Transverse colon (tissue), 4 donors: Measurements from ENCODE around the gene GLUD1. TPM values are rescaled to one million over a fixed set of nuclear protein-coding genes. Genes with fewer than 3 reads are reported as not detected.
"Not testable (repeated sequence)": the region's sequence is repeated elsewhere in the genome, so short reads cannot be mapped to it uniquely, and the experiment has no call there.

Experiments
- DNase-seq: peaks from one replicate; pipeline ENCODE4 v3.0.0-alpha.2; 2019
- H3K27ac ChIP-seq, 4 donors: fragments of 200-600 bp; sonication (generic); 2 replicates each; pipeline ENCODE4 v1.5.1; 2016 to 2018; ENCODE audit warnings: inconsistent platforms in 4 of 4
- H3K27me3 ChIP-seq: fragments of 200-600 bp; sonication (generic); 2 replicates; pipeline ENCODE4 v1.5.1; 2017; ENCODE audit warnings: inconsistent platforms
- H3K36me3 ChIP-seq, 4 donors: fragments of 200-600 bp; sonication (generic); 2 replicates each; pipeline ENCODE4 v1.5.1; 2017 to 2019; ENCODE audit warnings: inconsistent platforms in 4 of 4
- H3K4me1 ChIP-seq, 4 donors: fragments of 200-600 bp; sonication (generic); 2 replicates each; pipeline ENCODE4 v1.5.1; 2017 to 2020; ENCODE audit warnings: inconsistent platforms in 4 of 4
- H3K4me3 ChIP-seq, 4 donors: fragments of 200-600 bp; sonication (generic); 1 replicate in 1 of 4; 2 replicates in 3 of 4; pipeline versions ENCODE4 v1.5.1 to v1.6.1; 2017 to 2019; ENCODE audit warnings: inconsistent platforms in 4 of 4
- H3K9me3 ChIP-seq, 2 donors: fragments of 200-600 bp; sonication (generic); 2 replicates each; pipeline ENCODE4 v1.5.1; 2017 to 2019; ENCODE audit warnings: inconsistent platforms in 2 of 2
- EP300 ChIP-seq: sonication (generic); formaldehyde crosslinking; IDR thresholded peaks from one replicate; pipeline ENCODE4 v1.6.1; 2017; ENCODE audit warnings: antibody characterized with exemption, low read depth
- POLR2A ChIP-seq: fragments of 450-650 bp; IDR thresholded peaks from one replicate; pipeline ENCODE4 v1.6.1; 2016; ENCODE audit warnings: antibody characterized with exemption, mild to moderate bottlenecking, moderate library complexity
- POLR2AphosphoS5 ChIP-seq, 3 donors: sonication (generic); formaldehyde crosslinking; IDR thresholded peaks; one replicate each; pipeline ENCODE4 v1.6.1; 2016; ENCODE audit warnings: antibody characterized with exemption in 3 of 3
- WGBS, 2 donors: methylation state at CpG; one replicate each; pipeline ENCODE4 v1.1.5; 2018; ENCODE audit warnings: low coverage in 1 of 2; 5-methylcytosine and 5-hydroxymethylcytosine counted together
- in situ Hi-C, 4 donors: fragments of 200-750 bp; cut with MboI; loops; one replicate each; pipeline versions ENCODE4 v1.15.0 to v1.15.1; 2017; ENCODE audit warnings: low sequenced_read_pairs in 3 of 4, low pct_ligation_motif_present in 1 of 4, low pct_unique_long_range_greater_than_20kb in 1 of 4
- intact Hi-C: fragments of 100-400 bp; cut with DNase I; formaldehyde crosslinking; loops from one replicate; pipeline ENCODE4 v1.15.1; 2023; ENCODE audit warnings: low total_unique reads
- total RNA-seq, 4 donors: library from RNA; depleted of rRNA; stranded (reverse); fragments of >200 nt; gene quantifications; one replicate each; pipeline ENCODE4 v1.1.0, GENCODE V29; 2016
- TF ChIP-seq, protein P1 (sequence below), 5 experiments: fragments of 200-600 bp in 3 of 5; fragments of 450-650 bp in 2 of 5; sonication (generic) in 3 of 5; IDR thresholded peaks; 1 replicate in 2 of 5; 2 replicates in 3 of 5; pipeline ENCODE4 v1.5.1; 2016 to 2017; ENCODE audit warnings: antibody characterized with exemption in 5 of 5, inconsistent platforms in 3 of 5, mild to moderate bottlenecking in 2 of 5, moderate library complexity in 1 of 5

GLUD1 gene
- total RNA-seq, 4 donors from 2014 or later = 150 to 293 (median 201) TPM

DNA sequence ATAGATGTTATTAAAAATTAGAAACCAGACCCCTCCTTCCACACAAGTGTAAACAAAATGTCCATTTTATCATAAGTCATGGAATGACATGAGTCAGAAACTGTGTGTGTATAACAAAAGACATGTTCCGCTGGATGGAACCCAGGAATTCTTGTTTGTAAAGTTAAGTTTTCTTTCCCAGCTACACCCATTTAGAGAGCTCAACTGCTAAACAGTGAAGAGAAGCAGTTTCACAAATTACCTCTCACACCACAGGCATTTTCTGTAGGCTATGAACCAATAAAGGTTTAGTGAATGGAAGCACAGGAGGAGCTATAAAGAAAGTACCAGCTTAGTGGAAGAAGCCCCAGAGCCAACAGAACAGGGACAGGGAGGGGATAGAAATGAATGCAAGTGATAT, 12.4 kb downstream of the GLUD1 start:
- H3K9me3 ChIP-seq, intact Hi-C loops, DNase-seq, H3K4me3 ChIP-seq, in situ Hi-C loops, H3K27me3 ChIP-seq, H3K36me3 ChIP-seq: not testable (repeated sequence)
- WGBS, 2 donors = 73% methylated on average over 1 of the region's 1 CpG; no CpG with 5 or more reads in 1 of the 2 donors
- Histone ChIP-seq H3K27ac (peak overlapping the region; percentile 34 to 62 (median 49)), H3K4me1 (peaks cover 4 to 35% (median 12%) of the 10 kb centered on the region in 4 donors)

DNA sequence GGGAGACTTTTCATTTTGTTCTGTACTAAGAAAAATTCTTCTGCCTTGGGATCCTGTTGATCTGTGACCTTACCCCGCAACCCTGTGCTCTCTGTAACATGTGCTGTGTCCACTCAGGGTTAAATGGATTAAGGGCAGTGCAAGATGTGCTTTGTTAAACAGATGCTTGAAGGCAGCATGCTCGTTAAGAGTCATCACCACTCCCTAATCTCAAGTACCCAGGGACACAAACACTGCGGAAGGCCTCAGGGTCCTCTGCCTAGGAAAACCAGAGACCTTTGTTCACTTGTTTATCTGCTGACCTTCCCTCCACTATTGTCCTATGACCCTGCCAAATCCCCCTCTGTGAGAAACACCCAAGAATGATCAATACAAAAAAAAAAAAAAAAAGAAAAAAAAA, 13.1 kb downstream of the GLUD1 start:
- H3K4me3 ChIP-seq, H3K9me3 ChIP-seq, H3K27me3 ChIP-seq, H3K36me3 ChIP-seq, DNase-seq, intact Hi-C loops, in situ Hi-C loops: not testable (repeated sequence)
- Histone ChIP-seq H3K4me1 (peaks cover 4 to 35% (median 12%) of the 10 kb centered on the region in 4 donors), H3K27ac (peak overlapping the region in 2 of 4 donors; percentile 52 to 62)
- 69% methylated on average over 2 of the region's 3 CpGs; no CpG with 5 or more reads in 1 of the 2 donors for WGBS, 2 donors

DNA sequence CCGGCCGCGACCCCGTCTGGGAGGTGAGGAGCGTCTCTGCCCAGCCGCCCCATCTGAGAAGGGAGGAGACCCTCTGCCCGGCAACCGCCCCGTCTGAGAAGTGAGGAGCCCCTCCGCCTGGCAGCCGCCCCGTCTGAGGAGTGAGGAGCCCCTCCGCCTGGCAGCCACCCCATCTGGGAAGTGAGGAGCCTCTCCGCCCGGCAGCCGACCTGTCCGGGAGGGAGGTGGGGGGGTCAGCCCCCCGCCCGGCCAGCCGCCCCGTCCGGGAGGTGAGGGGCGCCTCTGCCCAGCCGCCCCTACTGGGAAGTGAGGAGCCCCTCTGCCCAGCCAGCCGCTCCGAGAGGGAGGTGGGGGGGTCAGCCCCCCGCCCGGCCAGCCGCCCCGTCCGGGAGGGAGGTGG, 14.0 kb downstream of the GLUD1 start:
- WGBS, 2 donors = 100% methylated on average over 2 of the region's 31 CpGs; no CpG with 5 or more reads in 1 of the 2 donors
- H3K36me3 ChIP-seq, in situ Hi-C loops, intact Hi-C loops, H3K9me3 ChIP-seq, DNase-seq, H3K4me3 ChIP-seq, H3K27me3 ChIP-seq, H3K27ac ChIP-seq: not testable (repeated sequence)
- H3K4me1 ChIP-seq = peaks cover 4 to 30% (median 10%) of the 10 kb centered on the region in 4 donors

DNA sequence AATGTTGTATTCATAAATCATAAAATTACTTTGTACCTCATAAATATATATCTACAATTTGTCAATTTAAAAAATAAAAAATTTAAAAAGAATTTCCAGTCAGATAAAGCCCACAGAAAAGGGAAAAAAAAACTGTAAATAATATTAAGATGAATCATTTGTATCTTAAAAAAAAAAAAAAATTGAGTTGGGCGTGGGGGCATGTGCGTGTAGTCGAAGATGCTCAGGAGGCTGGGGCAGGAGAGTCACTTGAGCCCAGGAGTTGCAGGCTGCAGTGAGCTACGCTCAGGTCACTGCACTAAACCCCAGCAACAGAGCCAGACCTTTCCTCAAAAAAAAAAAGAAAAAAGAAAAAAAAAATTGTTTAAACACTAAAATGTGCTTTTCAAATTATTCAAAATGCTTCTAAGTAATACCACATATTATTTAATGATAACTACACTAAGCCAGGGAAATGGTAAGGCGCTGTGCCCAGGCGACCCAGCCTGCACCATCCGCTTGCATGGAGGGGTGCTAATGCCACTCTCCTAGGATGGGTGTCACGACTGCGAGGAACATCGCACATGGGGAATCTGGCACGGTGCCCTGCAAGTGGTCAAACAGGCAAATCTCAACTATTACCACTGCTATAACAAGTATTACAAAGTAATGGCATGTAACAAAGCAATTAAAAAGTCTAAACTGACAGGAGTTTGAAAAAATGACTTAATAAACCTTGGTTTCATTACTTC, 15.4 kb downstream of the GLUD1 start:
- Histone ChIP-seq H3K27me3 (no peaks in the 10 kb centered on the region), H3K4me3 (no peak overlapping the region), H3K36me3 (peaks cover 0 to 15% (median 7%) of the 10 kb centered on the region in 4 donors), H3K9me3 (no peaks in the 10 kb centered on the region), H3K27ac (no peak overlapping the region), H3K4me1 (peaks cover 0 to 22% (median 6%) of the 10 kb centered on the region in 4 donors)
- intact Hi-C loops = no loop called here
- in situ Hi-C loops = no loop called here
- DNase-seq = no peak
- 84 to 85% methylated on average over 11 of the region's 11 CpGs for WGBS, 2 donors
- no peak for TF ChIP-seq POLR2AphosphoS5 (IDR thresholded peaks at IDR 0.05)
- no peak for TF ChIP-seq POLR2A
- TF ChIP-seq EP300 = no peak

DNA sequence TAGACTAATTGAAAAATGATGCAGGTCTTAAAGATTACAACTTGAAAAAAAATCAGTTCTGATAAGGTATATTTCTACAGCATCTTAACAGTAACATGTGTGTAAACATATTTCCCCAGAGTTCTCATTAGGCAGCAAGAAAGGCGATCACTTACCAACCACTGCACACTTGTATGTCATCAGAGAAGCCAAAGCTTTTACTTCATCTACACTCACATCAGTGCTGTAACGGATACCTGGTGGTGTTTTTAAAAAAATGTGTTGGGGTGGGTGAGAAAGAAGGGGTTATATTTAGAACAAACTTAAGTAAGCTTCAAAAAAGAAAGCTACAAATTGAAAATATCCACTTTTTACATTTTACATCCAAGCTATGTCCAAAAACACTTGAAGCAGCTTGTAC, 18.2 kb downstream of the GLUD1 start:
- 90 to 92% methylated on average over 2 of the region's 2 CpGs for WGBS, 2 donors
- intact Hi-C loops, DNase-seq, H3K4me1 ChIP-seq, H3K4me3 ChIP-seq, H3K27ac ChIP-seq, H3K9me3 ChIP-seq, in situ Hi-C loops, H3K27me3 ChIP-seq: not testable (repeated sequence)
- H3K36me3 ChIP-seq = peaks cover 0 to 40% (median 8%) of the 10 kb centered on the region in 4 donors

DNA sequence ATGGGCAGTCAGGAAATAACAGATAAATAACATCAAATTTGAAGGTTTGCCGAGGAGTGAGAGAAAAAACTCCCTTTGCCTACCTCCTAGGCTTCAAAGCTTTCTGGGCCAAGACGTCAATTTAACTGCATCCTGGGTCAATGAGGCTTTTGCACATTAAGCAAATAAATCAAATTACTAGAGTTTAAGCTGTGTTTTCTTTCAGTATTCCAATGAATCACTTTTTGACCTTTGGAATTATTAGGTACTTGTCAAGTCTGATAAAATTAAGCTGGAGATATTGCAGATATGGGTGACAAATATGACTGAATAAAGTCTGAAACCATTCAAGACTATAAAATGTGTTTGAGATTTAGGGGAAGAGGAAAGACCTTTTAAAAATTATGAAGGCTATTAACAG, 22.2 kb downstream of the GLUD1 start:
- in situ Hi-C loops = no loop called here
- Histone ChIP-seq H3K27me3 (no peaks in the 10 kb centered on the region), H3K4me1 (no peaks in the 10 kb centered on the region), H3K9me3 (no peaks in the 10 kb centered on the region), H3K4me3 (no peak overlapping the region), H3K36me3 (peaks cover 0 to 50% (median 13%) of the 10 kb centered on the region in 4 donors), H3K27ac (no peak overlapping the region)
- DNase-seq = no peak
- WGBS, 2 donors = 68 to 79% methylated on average over 2 of the region's 2 CpGs
- intact Hi-C loops = no loop called here
- TF ChIP-seq POLR2AphosphoS5 (IDR thresholded peaks at IDR 0.05) = no peak
- TF ChIP-seq, protein P1, sequence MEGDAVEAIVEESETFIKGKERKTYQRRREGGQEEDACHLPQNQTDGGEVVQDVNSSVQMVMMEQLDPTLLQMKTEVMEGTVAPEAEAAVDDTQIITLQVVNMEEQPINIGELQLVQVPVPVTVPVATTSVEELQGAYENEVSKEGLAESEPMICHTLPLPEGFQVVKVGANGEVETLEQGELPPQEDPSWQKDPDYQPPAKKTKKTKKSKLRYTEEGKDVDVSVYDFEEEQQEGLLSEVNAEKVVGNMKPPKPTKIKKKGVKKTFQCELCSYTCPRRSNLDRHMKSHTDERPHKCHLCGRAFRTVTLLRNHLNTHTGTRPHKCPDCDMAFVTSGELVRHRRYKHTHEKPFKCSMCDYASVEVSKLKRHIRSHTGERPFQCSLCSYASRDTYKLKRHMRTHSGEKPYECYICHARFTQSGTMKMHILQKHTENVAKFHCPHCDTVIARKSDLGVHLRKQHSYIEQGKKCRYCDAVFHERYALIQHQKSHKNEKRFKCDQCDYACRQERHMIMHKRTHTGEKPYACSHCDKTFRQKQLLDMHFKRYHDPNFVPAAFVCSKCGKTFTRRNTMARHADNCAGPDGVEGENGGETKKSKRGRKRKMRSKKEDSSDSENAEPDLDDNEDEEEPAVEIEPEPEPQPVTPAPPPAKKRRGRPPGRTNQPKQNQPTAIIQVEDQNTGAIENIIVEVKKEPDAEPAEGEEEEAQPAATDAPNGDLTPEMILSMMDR (IDR thresholded peaks at IDR 0.05) = no peak
- no peak for TF ChIP-seq POLR2A
- TF ChIP-seq EP300 = no peak
